Breast epithelium (tissue), 3 donors: Measurements from ENCODE around the gene ATG9B.

ENCODE experiments used
- POLR2AphosphoS5 ChIP-seq, 3 donors: sonication (generic); formaldehyde crosslinking; IDR thresholded peaks; one replicate each; pipeline ENCODE4 v1.6.1; 2017; ENCODE audit warnings: antibody characterized with exemption in 3 of 3
- TF ChIP-seq, protein P1 (sequence below), 3 donors: fragments of 450-650 bp; IDR thresholded peaks; one replicate each; pipeline ENCODE4 v1.5.1; 2016 to 2017; ENCODE audit warnings: antibody characterized with exemption in 3 of 3, mild to moderate bottlenecking in 3 of 3, moderate library complexity in 3 of 3

GRCh38 chr7:151051108-151051507 is 26.8 kb upstream of the ATG9B start:
- TF ChIP-seq, protein P1, sequence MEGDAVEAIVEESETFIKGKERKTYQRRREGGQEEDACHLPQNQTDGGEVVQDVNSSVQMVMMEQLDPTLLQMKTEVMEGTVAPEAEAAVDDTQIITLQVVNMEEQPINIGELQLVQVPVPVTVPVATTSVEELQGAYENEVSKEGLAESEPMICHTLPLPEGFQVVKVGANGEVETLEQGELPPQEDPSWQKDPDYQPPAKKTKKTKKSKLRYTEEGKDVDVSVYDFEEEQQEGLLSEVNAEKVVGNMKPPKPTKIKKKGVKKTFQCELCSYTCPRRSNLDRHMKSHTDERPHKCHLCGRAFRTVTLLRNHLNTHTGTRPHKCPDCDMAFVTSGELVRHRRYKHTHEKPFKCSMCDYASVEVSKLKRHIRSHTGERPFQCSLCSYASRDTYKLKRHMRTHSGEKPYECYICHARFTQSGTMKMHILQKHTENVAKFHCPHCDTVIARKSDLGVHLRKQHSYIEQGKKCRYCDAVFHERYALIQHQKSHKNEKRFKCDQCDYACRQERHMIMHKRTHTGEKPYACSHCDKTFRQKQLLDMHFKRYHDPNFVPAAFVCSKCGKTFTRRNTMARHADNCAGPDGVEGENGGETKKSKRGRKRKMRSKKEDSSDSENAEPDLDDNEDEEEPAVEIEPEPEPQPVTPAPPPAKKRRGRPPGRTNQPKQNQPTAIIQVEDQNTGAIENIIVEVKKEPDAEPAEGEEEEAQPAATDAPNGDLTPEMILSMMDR (IDR thresholded peaks at IDR 0.05) = no peak
- TF ChIP-seq POLR2AphosphoS5 (IDR thresholded peaks at IDR 0.05) = no peak
